Measurements from ENCODE around the gene GNPAT.

GNPAT gene

DNA sequence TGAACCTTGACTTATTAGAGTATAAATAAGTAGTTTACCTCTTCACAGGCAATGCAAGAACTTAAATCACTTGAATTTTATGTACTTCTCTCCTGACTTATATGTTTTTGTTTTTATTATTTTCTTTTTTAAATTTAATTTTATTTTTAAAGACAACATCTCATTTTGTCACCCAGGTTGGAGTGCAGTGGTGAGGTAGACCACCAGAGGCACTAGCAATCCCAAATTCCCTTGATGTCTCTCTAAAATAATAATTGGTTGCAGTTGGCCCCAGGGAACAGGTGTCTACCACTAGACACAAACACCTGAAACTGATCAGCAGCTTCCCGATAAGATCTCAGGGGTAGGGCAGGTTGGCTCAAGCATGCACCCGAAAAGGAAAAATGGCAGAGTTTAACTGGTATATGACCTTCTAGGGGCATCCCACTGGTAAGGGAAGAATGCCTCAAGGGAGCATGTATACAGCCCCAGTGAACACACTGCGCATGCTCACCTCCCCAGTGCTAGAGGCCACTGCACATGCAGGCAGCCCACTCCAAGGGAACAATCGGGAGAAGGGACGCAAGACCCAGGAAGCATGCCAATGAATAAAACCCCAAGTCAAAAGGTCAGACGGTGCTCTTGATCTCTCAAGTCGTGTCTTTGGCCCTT, 82.0 kb downstream of the GNPAT start:
- no peak for DNase-seq

DNA sequence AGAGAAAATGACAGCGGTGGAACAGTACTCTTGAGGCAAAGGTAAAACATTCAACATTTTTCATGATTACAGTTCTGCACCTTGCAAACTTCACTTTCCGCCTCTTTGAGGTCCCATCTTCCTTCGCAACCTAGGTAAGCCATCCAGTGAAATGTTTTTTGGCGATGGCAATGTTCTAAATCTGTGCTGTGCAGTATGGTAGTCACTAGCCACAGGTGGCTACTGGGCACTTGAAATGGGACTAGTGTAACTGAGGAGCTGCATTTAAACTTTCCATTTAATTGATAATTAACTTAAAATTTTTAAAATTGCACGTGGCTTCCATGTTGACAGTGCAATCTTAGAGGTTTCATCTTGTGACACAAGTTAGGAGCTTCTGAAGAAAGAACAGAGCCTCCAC, 83.6 kb downstream of the GNPAT start:
- no peak for DNase-seq

DNA sequence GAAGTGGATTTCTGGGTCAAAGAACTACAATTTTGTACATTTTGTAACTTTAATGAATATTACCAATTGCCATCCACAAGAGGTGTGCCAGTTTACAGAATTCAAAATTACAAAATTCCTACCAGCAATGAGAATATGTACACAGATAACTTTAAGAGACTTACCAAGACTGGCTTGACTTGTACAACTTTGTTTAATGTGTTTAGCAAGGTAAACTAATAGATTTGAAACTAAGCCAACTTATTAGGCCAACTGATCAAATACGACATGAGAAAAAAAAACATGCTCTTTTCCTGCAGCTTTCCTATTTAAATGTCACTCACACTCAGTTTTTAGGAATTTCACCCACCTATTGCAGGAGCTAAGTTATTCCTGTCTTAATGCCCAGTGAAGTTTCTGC, 85.2 kb downstream of the GNPAT start:
- DNase-seq: no peak

All from activated CD8-positive, alpha-beta memory T cell treated with anti-CD3 and anti-CD28 coated beads, Interleukin-2, amount 50 U/mL, for 4 hours (primary cell).